A549 (cell line): ENCODE data around the gene VDR. TPM values are rescaled to one million over a fixed set of nuclear protein-coding genes. Genes with fewer than 3 reads are reported as not detected.

ENCODE experiments used
- ATAC-seq, 2 experiments: fragments of 200-7000 bp in 1 of 2; fragments of >200 bp in 1 of 2; cut with Nextera tagmentation in 1 of 2; cut with Tn5 transposase in 1 of 2; 3 replicates each; pipeline versions ENCODE4 v1.8.0 to v1.9.1; 2018 to 2020; ENCODE audit warnings: mild to moderate bottlenecking in 1 of 2, moderate library complexity in 1 of 2
- CTCF ChIA-PET: fragments of 300-600 bp; sonication (Branson Sonifier 250); formaldehyde crosslinking; extraction: SDS; loops from one replicate; lab custom pipeline; 2021; ENCODE audit warnings: antibody characterized with exemption, inconsistent platforms; lab: Yijun Ruan, JAX
- POLR2A ChIA-PET: fragments of 350-600 bp; formaldehyde crosslinking; extraction: SDS; loops from one replicate; lab custom pipeline; 2021; ENCODE audit warnings: antibody characterized with exemption, inconsistent platforms; lab: Yijun Ruan, JAX
- DNase-seq, 2 experiments: peaks; one replicate each; pipeline versions ENCODE4 v3.0.0 to v3.0.0-alpha.2; 2011 to 2016; ENCODE audit warnings: low read depth in 1 of 2, low spot score in 1 of 2
- FAIRE-seq: peaks from 2 replicates; lab custom pipeline; 2011; peaks lifted over from hg19 to GRCh38; lab: Jason Lieb, UNC
- H3K27ac ChIP-seq, 2 experiments: fragments of >200 bp; sonication (Bioruptor Twin); formaldehyde crosslinking; 3 replicates each; pipeline ENCODE4 v1.5.1; 2016 to 2017
- H3K4me1 ChIP-seq: fragments of >200 bp; sonication (Bioruptor Twin); formaldehyde crosslinking; 3 replicates; pipeline ENCODE4 v1.6.1; 2016
- H3K4me2 ChIP-seq: fragments of >200 bp; sonication (Bioruptor Twin); formaldehyde crosslinking; 3 replicates; pipeline ENCODE4 v1.6.1; 2016
- H3K4me3 ChIP-seq: fragments of >200 bp; sonication (Bioruptor Twin); formaldehyde crosslinking; 3 replicates; pipeline ENCODE4 v1.5.1; 2016
- H3K9me3 ChIP-seq: fragments of >200 bp; sonication (Bioruptor Twin); formaldehyde crosslinking; 3 replicates; pipeline ENCODE4 v1.6.1; 2016
- BHLHE40 ChIP-seq: IDR thresholded peaks from 2 replicates; pipeline ENCODE4 v1.6.1; 2012; ENCODE audit warnings: low read depth, low read length, inconsistent platforms
- CBX2 ChIP-seq: fragments of 200-600 bp; sonication (generic); IDR thresholded peaks from 2 replicates; pipeline ENCODE4 v1.6.1; 2016; ENCODE audit warnings: low read depth, mild to moderate bottlenecking, borderline replicate concordance
- CEBPB ChIP-seq, 2 experiments: fragments of >200 bp in 1 of 2; sonication (Bioruptor Twin) in 1 of 2; formaldehyde crosslinking in 1 of 2; IDR thresholded peaks; 2 replicates each; pipeline ENCODE4 v1.6.1; 2012 to 2016
- CHD2 ChIP-seq: fragments of 150-350 bp; IDR thresholded peaks from 2 replicates; pipeline ENCODE4 v1.6.1; 2014; ENCODE audit warnings: low read length; ENCODE audit not compliant: partially characterized antibody
- EP300 ChIP-seq, 2 experiments: fragments of >200 bp; sonication (Bioruptor Twin); formaldehyde crosslinking; IDR thresholded peaks; 2 replicates in 1 of 2; 3 replicates in 1 of 2; pipeline ENCODE4 v1.6.1; 2016 to 2017
- GATA3 ChIP-seq: IDR thresholded peaks from 2 replicates; pipeline ENCODE4 v1.6.1; 2012; ENCODE audit warnings: borderline replicate concordance
- HOXA7 ChIP-seq: fragments of 250-450 bp; sonication (Bioruptor Pico); IDR thresholded peaks from 2 replicates; pipeline ENCODE4 v1.5.0; 2020; ENCODE audit warnings: mild to moderate bottlenecking, moderate library complexity
- JUN ChIP-seq, 2 experiments: fragments of >200 bp; sonication (Bioruptor Twin); formaldehyde crosslinking; IDR thresholded peaks; 2 replicates in 1 of 2; 3 replicates in 1 of 2; pipeline ENCODE4 v1.6.1; 2016 to 2017
- KDM1A ChIP-seq: fragments of 200-600 bp; sonication (generic); IDR thresholded peaks from 2 replicates; pipeline ENCODE4 v1.6.1; 2016; ENCODE audit warnings: low read depth, mild to moderate bottlenecking
- NR3C1 ChIP-seq: fragments of >200 bp; sonication (Bioruptor Twin); formaldehyde crosslinking; IDR thresholded peaks from 3 replicates; pipeline ENCODE4 v1.6.1; 2017
- PHF8 ChIP-seq: fragments of 200-600 bp; sonication (generic); IDR thresholded peaks from 2 replicates; pipeline ENCODE4 v1.6.1; 2016; ENCODE audit warnings: low read depth, mild to moderate bottlenecking, antibody characterized with exemption, moderate library complexity, borderline replicate concordance
- RCOR1 ChIP-seq: fragments of 150-350 bp; IDR thresholded peaks from 2 replicates; pipeline ENCODE4 v1.6.1; 2014; ENCODE audit warnings: antibody characterized with exemption, low read length, low read depth
- SMC3 ChIP-seq: fragments of >200 bp; sonication (Bioruptor Twin); formaldehyde crosslinking; IDR thresholded peaks from 3 replicates; pipeline ENCODE4 v1.6.1; 2018; ENCODE audit warnings: inconsistent platforms
- ZSCAN20 ChIP-seq: fragments of 250-450 bp; sonication (Bioruptor Pico); IDR thresholded peaks from 2 replicates; pipeline ENCODE4 v1.8.0; 2022; ENCODE audit warnings: mild to moderate bottlenecking, moderate library complexity
- WGBS: methylation state at CpG from one replicate; pipeline ENCODE4 v1.1.6; 2017; ENCODE audit errors: missing lambda C conversion rate; 5-methylcytosine and 5-hydroxymethylcytosine counted together
- polyA plus RNA-seq, 4 experiments: library from polyadenylated mRNA; depleted of rRNA in 3 of 4; stranded (reverse); fragments of >200 nt; fragmentation: RNase III in 1 of 4; extraction: RNeasy Plus Mini Kit Qiagen cat#74134 plus additional on column Dnase treatment in 1 of 4; gene quantifications; 2 replicates in 3 of 4; 3 replicates in 1 of 4; pipeline ENCODE4 v1.2.3, GENCODE V29; 2011 to 2017
- TF ChIP-seq, protein P1 (sequence below): IDR thresholded peaks from 2 replicates; pipeline ENCODE4 v1.6.1; 2012
- TF ChIP-seq, protein P2 (sequence below): IDR thresholded peaks from 2 replicates; pipeline ENCODE4 v1.6.1; 2012; ENCODE audit warnings: low read depth, borderline replicate concordance
- TF ChIP-seq, protein P3 (sequence below): fragments of 250-450 bp; sonication (Bioruptor Pico); IDR thresholded peaks from 2 replicates; pipeline ENCODE4 v1.5.0; 2021; ENCODE audit warnings: mild to moderate bottlenecking, moderate library complexity, borderline replicate concordance
- TF ChIP-seq, protein P4 (sequence below): IDR thresholded peaks from 2 replicates; pipeline ENCODE4 v1.6.1; 2012
- TF ChIP-seq, protein P5 (sequence below): fragments of 150-350 bp; IDR thresholded peaks from 2 replicates; pipeline ENCODE4 v1.6.1; 2014; ENCODE audit warnings: low read depth, mild to moderate bottlenecking, low read length
- TF ChIP-seq, protein P6 (sequence below): fragments of >200 bp; sonication (Bioruptor Twin); formaldehyde crosslinking; IDR thresholded peaks from 3 replicates; pipeline ENCODE4 v1.5.1; 2016

VDR gene
- polyA plus RNA-seq, 2 of the 4 experiments (the other 2 are of a cell fraction) = 1.9 to 2.1 TPM

DNA sequence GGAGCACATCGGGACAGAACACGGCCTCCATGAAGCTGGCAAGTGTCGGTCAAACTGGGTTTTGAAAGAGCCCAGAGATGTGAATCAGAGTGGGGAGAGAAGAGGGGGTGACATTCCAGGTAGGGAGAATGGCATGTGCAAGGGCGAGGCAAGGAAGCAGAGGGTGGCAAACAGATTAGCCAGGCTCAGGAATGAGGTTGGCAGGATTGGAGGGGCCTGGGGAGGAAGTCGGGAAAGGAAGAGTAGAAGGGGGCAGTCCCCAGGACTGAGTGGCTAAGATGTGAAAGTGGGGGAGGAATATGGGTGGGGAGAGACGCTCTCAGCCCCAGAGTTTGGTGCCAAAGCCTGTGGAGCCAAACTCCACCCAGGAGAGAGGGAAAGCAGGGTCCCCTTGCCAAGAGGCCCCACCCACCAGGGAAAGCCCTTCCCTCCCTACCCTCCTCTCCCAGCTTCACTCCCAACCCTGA is 79.6 kb downstream of the VDR start:
- H3K4me3 ChIP-seq = no peak overlapping the region
- POLR2A ChIA-PET = no interaction called here

DNA sequence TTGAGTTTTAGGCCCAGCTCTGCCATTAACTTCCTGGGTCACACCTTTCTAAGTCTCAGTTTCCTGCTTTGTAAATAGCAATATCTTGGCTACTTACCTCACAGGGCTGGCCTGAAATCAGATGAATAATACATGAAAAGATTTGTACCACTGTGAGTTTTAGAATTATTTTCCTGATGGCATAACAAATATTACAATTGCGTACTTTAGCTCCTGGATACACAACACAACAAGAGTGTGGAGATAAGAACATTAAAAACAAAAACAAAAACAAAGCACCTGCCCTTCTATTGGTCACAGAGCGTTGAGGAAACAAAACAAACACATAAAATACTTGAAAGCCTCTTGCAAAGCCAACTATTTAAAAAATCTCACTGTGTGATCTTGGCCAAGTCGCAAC is 80.2 kb downstream of the VDR start:
- ATAC-seq (no peak), FAIRE-seq (no peak), DNase-seq (no peak)
- Histone ChIP-seq H3K4me1 (peaks cover 69% of the 10 kb centered on the region), H3K27ac (peak overlapping the region; percentile 52 to 73; a peak in 4 of 6 replicates), H3K4me3 (no peak overlapping the region), H3K9me3 (no peaks in the 10 kb centered on the region), H3K4me2 (peak overlapping the region; percentile 36)
- CTCF ChIA-PET = interaction anchor here (0.8 to 31.0 kb wide), 6 partner anchors 9 to 792 kb away, joined by 3 to 1532 read pairs (median 6); partner anchors contain the start of genes HDAC7 and SLC48A1
- 84% methylated on average over 3 of the region's 3 CpGs for WGBS
- POLR2A ChIA-PET = no interaction called here
- TF ChIP-seq CEBPB (IDR thresholded peaks at IDR 0.05) = no peak
- TF ChIP-seq BHLHE40 = no peak
- no peak for TF ChIP-seq PHF8
- TF ChIP-seq CHD2 = no peak
- no peak for TF ChIP-seq SMC3
- TF ChIP-seq HOXA7 (CRISPR knock-in tag) = no peak
- no peak for TF ChIP-seq GATA3
- TF ChIP-seq, protein P1, sequence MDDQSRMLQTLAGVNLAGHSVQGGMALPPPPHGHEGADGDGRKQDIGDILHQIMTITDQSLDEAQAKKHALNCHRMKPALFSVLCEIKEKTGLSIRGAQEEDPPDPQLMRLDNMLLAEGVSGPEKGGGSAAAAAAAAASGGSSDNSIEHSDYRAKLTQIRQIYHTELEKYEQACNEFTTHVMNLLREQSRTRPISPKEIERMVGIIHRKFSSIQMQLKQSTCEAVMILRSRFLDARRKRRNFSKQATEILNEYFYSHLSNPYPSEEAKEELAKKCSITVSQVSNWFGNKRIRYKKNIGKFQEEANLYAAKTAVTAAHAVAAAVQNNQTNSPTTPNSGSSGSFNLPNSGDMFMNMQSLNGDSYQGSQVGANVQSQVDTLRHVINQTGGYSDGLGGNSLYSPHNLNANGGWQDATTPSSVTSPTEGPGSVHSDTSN = no peak
- TF ChIP-seq, protein P2, sequence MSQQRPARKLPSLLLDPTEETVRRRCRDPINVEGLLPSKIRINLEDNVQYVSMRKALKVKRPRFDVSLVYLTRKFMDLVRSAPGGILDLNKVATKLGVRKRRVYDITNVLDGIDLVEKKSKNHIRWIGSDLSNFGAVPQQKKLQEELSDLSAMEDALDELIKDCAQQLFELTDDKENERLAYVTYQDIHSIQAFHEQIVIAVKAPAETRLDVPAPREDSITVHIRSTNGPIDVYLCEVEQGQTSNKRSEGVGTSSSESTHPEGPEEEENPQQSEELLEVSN = no peak
- no peak for TF ChIP-seq ZSCAN20
- TF ChIP-seq JUN (IDR thresholded peaks at IDR 0.05) = no peak
- TF ChIP-seq KDM1A = no peak
- TF ChIP-seq RCOR1 = no peak
- TF ChIP-seq, protein P3, sequence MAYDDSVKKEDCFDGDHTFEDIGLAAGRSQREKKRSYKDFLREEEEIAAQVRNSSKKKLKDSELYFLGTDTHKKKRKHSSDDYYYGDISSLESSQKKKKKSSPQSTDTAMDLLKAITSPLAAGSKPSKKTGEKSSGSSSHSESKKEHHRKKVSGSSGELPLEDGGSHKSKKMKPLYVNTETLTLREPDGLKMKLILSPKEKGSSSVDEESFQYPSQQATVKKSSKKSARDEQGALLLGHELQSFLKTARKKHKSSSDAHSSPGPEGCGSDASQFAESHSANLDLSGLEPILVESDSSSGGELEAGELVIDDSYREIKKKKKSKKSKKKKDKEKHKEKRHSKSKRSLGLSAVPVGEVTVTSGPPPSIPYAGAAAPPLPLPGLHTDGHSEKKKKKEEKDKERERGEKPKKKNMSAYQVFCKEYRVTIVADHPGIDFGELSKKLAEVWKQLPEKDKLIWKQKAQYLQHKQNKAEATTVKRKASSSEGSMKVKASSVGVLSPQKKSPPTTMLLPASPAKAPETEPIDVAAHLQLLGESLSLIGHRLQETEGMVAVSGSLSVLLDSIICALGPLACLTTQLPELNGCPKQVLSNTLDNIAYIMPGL (CRISPR knock-in tag) = no peak

More for the DNA sequence above, 79.6 kb downstream of the VDR start:
- FAIRE-seq (no peak), DNase-seq (peak; percentile 21 to 56), ATAC-seq (peak in 1 of 2 experiments; percentile 10; a peak in 1 of 6 replicates)
- TF ChIP-seq, protein P4, sequence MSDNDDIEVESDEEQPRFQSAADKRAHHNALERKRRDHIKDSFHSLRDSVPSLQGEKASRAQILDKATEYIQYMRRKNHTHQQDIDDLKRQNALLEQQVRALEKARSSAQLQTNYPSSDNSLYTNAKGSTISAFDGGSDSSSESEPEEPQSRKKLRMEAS = no peak
- TF ChIP-seq, protein P5, sequence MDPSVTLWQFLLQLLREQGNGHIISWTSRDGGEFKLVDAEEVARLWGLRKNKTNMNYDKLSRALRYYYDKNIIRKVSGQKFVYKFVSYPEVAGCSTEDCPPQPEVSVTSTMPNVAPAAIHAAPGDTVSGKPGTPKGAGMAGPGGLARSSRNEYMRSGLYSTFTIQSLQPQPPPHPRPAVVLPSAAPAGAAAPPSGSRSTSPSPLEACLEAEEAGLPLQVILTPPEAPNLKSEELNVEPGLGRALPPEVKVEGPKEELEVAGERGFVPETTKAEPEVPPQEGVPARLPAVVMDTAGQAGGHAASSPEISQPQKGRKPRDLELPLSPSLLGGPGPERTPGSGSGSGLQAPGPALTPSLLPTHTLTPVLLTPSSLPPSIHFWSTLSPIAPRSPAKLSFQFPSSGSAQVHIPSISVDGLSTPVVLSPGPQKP = no peak
- TF ChIP-seq, protein P2 = no peak
- TF ChIP-seq CEBPB (IDR thresholded peaks at IDR 0.05) (no peak), NR3C1 (no peak), CBX2 (no peak), PHF8 (no peak), EP300 (IDR thresholded peaks at IDR 0.05) (no peak)
- TF ChIP-seq, protein P6, sequence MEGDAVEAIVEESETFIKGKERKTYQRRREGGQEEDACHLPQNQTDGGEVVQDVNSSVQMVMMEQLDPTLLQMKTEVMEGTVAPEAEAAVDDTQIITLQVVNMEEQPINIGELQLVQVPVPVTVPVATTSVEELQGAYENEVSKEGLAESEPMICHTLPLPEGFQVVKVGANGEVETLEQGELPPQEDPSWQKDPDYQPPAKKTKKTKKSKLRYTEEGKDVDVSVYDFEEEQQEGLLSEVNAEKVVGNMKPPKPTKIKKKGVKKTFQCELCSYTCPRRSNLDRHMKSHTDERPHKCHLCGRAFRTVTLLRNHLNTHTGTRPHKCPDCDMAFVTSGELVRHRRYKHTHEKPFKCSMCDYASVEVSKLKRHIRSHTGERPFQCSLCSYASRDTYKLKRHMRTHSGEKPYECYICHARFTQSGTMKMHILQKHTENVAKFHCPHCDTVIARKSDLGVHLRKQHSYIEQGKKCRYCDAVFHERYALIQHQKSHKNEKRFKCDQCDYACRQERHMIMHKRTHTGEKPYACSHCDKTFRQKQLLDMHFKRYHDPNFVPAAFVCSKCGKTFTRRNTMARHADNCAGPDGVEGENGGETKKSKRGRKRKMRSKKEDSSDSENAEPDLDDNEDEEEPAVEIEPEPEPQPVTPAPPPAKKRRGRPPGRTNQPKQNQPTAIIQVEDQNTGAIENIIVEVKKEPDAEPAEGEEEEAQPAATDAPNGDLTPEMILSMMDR = no peak
- WGBS = 52% methylated on average over 6 of the region's 6 CpGs
- CTCF ChIA-PET = interaction anchor here (1.3 to 31.0 kb wide), 5 partner anchors 9 to 110 kb away, joined by 3 to 1532 read pairs (median 7); partner anchors contain the start of genes HDAC7 and SLC48A1
- peak overlapping the region; percentile 52 to 73; a peak in 5 of 6 replicates for H3K27ac ChIP-seq
- H3K4me2 ChIP-seq = peak overlapping the region; percentile 36
- H3K4me1 ChIP-seq = peaks cover 70% of the 10 kb centered on the region
- H3K9me3 ChIP-seq = no peaks in the 10 kb centered on the region
